ENCODE results near the gene GPC5. TPM values are rescaled to one million over a fixed set of nuclear protein-coding genes. Genes with fewer than 3 reads are reported as not detected.

Gene GPC5
- total RNA-seq, 2 donors from 2014 or later: not detected

DNA sequence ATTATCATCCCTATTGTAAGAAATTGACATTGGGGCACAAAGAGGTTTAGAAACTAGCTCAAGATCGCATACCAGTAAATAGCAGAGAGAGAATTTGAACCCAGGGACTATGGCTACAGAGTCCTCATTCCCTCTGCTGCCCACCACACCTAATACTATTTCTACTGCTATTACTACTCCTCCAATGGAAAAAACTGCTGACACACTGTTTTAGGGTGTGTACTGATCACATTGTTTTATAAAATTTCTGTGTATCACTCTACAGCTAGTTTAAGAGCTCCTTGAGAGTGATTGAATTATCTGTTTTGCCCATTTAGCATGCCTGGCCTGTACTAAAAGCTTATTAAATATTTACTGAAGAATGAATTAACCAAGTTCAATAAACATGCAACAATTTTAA, 552.4 kb downstream of the GPC5 start:
- no peaks in the 10 kb centered on the region for H3K4me1 ChIP-seq
- no peak for ATAC-seq
- intact Hi-C loops (cut with DNase I): no loop called here
- WGBS, 2 donors: 78 to 84% methylated on average over 1 of the region's 1 CpG
- H3K27me3 ChIP-seq: no peaks in the 10 kb centered on the region
- DNase-seq: no peak
- no peak overlapping the region for H3K4me3 ChIP-seq
- H3K36me3 ChIP-seq (replicated peaks in 1 of 2; ENCODE audit: insufficient read depth in 1 of 2, low read depth in 2 of 2): no peaks in the 10 kb centered on the region
- H3K27ac ChIP-seq: no peak overlapping the region
- no peaks in the 10 kb centered on the region for H3K9me3 ChIP-seq
- TF ChIP-seq, protein P1, sequence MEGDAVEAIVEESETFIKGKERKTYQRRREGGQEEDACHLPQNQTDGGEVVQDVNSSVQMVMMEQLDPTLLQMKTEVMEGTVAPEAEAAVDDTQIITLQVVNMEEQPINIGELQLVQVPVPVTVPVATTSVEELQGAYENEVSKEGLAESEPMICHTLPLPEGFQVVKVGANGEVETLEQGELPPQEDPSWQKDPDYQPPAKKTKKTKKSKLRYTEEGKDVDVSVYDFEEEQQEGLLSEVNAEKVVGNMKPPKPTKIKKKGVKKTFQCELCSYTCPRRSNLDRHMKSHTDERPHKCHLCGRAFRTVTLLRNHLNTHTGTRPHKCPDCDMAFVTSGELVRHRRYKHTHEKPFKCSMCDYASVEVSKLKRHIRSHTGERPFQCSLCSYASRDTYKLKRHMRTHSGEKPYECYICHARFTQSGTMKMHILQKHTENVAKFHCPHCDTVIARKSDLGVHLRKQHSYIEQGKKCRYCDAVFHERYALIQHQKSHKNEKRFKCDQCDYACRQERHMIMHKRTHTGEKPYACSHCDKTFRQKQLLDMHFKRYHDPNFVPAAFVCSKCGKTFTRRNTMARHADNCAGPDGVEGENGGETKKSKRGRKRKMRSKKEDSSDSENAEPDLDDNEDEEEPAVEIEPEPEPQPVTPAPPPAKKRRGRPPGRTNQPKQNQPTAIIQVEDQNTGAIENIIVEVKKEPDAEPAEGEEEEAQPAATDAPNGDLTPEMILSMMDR (IDR thresholded peaks at IDR 0.05): no peak
- TF ChIP-seq POLR2A (IDR thresholded peaks at IDR 0.05): no peak

DNA sequence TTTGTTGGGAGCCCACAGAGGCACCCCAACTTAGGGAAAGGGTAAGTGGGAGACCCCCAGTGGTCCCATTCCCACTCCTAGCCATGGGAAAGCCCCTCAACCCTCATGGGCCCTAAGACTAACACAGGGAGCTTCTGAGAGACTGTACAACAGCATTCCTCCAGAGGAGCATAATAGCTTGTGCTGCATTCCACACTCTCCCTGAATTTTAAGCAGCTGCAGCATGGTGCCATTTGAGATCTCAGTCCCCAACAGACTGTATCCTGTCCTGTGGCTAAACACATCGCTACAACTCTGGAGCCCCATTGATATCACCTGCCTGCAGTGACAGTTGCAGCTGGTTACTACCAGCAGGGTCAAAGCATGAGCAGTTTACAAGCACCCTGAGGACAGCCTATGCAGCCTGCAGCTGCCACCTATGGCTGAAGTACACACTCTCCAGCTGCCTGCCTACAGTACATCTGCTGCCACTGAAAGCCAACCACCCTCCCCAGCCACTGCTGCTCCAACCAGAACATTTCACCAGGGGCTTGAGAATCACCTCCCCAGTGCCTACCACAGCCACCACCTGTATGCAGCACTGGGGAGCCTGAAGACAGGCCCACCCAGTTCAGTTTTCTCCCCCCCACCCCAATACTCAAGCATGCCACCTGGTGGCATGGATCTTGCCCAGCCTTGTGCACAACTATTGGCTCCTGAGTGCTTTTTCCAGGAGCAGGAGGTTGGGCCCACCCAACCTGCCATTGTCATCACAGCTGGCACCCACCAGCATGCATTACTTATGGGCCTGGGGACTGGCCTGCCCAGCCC, 557.3 kb downstream of the GPC5 start:
- H3K27me3 ChIP-seq: no peaks in the 10 kb centered on the region
- H3K4me1 ChIP-seq: no peaks in the 10 kb centered on the region
- 70 to 100% methylated on average over 1 of the region's 1 CpG for WGBS, 2 donors
- ATAC-seq (no peak), DNase-seq (no peak)
- no peak for TF ChIP-seq POLR2A (IDR thresholded peaks at IDR 0.05)
- TF ChIP-seq, protein P1 (IDR thresholded peaks at IDR 0.05): no peak
- H3K36me3 ChIP-seq (replicated peaks in 1 of 2; ENCODE audit: insufficient read depth in 1 of 2, low read depth in 2 of 2): no peaks in the 10 kb centered on the region
- intact Hi-C loops (cut with DNase I): no loop called here
- H3K9me3 ChIP-seq: no peaks in the 10 kb centered on the region
- no peak overlapping the region for H3K4me3 ChIP-seq
- no peak overlapping the region for H3K27ac ChIP-seq

GRCh38 chr13:91960947-91961346, 562.5 kb downstream of the GPC5 start:
- Histone ChIP-seq H3K9me3 (no peaks in the 10 kb centered on the region), H3K27ac (no peak overlapping the region), H3K4me1 (no peaks in the 10 kb centered on the region), H3K36me3 (replicated peaks in 1 of 2; ENCODE audit: insufficient read depth in 1 of 2, low read depth in 2 of 2) (no peaks in the 10 kb centered on the region), H3K27me3 (no peaks in the 10 kb centered on the region), H3K4me3 (no peak overlapping the region)
- DNase-seq (no peak), ATAC-seq (no peak)
- intact Hi-C loops (cut with DNase I): no loop called here
- WGBS, 2 donors: 6 to 12% methylated on average over 1 of the region's 1 CpG
- TF ChIP-seq, protein P1 (IDR thresholded peaks at IDR 0.05): no peak
- TF ChIP-seq POLR2A (IDR thresholded peaks at IDR 0.05): no peak

GRCh38 chr13:91962946-91963345, 564.5 kb downstream of the GPC5 start:
- no peak overlapping the region for H3K4me3 ChIP-seq
- intact Hi-C loops (cut with DNase I): no loop called here

More at GRCh38 chr13:91962946-91963345, 564.5 kb downstream of the GPC5 start:
- ATAC-seq: no peak
- Histone ChIP-seq H3K4me1 (no peaks in the 10 kb centered on the region), H3K9me3 (no peaks in the 10 kb centered on the region), H3K27ac (no peak overlapping the region), H3K36me3 (replicated peaks in 1 of 2; ENCODE audit: insufficient read depth in 1 of 2, low read depth in 2 of 2) (no peaks in the 10 kb centered on the region), H3K27me3 (no peaks in the 10 kb centered on the region)
- no peak for TF ChIP-seq POLR2A (IDR thresholded peaks at IDR 0.05)
- TF ChIP-seq, protein P1 (IDR thresholded peaks at IDR 0.05): no peak
- no peak for DNase-seq
